Vagina (tissue), 2 donors: Measurements from ENCODE around the gene LMNTD1.

Source experiments
- POLR2A ChIP-seq, 2 donors: fragments of 450-650 bp; IDR thresholded peaks; one replicate each; pipeline ENCODE4 v1.6.1; 2017; ENCODE audit warnings: antibody characterized with exemption in 2 of 2, mild to moderate bottlenecking in 2 of 2, moderate library complexity in 2 of 2
- POLR2AphosphoS5 ChIP-seq, 2 donors: sonication (generic); formaldehyde crosslinking; IDR thresholded peaks; one replicate each; pipeline ENCODE4 v1.9.0; 2017; ENCODE audit warnings: antibody characterized with exemption in 2 of 2, mild to moderate bottlenecking in 2 of 2, low read depth in 1 of 2; ENCODE audit not compliant: insufficient read depth in 1 of 2
- TF ChIP-seq, protein P1 (sequence below), 3 experiments: fragments of 450-650 bp in 2 of 3; fragments of 200-600 bp in 1 of 3; sonication (generic) in 1 of 3; IDR thresholded peaks; one replicate each; pipeline ENCODE4 v1.5.1; 2017 to 2019; ENCODE audit warnings: antibody characterized with exemption in 3 of 3, mild to moderate bottlenecking in 2 of 3, moderate library complexity in 2 of 3

DNA sequence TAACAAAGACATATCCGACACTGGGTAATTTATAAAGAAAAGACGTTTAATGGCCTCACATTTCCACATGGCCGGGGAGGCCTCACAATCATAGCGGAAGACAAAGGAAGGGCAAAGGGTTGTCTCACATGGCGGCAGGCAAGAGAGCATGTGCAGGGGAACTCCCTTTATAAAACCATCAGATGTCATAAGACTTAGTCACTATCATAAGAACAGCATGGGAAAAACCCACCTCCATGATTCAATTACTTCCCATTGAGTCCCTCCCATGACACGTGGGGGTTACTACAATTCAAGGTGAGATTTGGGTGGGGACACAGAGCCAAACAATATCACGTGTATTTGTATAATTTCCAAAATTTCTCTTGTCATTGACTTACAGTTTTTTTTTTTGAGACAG is 5.5 kb upstream of the LMNTD1 start:
- TF ChIP-seq POLR2A (IDR thresholded peaks at IDR 0.05) (no peak), POLR2AphosphoS5 (IDR thresholded peaks at IDR 0.05; ENCODE audit: insufficient read depth in 1 of 2, low read depth in 1 of 2) (no peak)
- TF ChIP-seq, protein P1, sequence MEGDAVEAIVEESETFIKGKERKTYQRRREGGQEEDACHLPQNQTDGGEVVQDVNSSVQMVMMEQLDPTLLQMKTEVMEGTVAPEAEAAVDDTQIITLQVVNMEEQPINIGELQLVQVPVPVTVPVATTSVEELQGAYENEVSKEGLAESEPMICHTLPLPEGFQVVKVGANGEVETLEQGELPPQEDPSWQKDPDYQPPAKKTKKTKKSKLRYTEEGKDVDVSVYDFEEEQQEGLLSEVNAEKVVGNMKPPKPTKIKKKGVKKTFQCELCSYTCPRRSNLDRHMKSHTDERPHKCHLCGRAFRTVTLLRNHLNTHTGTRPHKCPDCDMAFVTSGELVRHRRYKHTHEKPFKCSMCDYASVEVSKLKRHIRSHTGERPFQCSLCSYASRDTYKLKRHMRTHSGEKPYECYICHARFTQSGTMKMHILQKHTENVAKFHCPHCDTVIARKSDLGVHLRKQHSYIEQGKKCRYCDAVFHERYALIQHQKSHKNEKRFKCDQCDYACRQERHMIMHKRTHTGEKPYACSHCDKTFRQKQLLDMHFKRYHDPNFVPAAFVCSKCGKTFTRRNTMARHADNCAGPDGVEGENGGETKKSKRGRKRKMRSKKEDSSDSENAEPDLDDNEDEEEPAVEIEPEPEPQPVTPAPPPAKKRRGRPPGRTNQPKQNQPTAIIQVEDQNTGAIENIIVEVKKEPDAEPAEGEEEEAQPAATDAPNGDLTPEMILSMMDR (IDR thresholded peaks at IDR 0.05): no peak
